Measurements from ENCODE around the gene KIF2C.

GRCh38 chr1:44757420-44757819, 17.8 kb downstream of the KIF2C start:
- TF ChIP-seq EZH2 (IDR thresholded peaks at IDR 0.05) (no peak), POLR2AphosphoS5 (IDR thresholded peaks at IDR 0.05; ENCODE audit: borderline replicate concordance, low read depth, low read length) (no peak)

Data from SK-N-MC (cell line).